GM18909 (cell line): ENCODE results near the gene GRM4.
"Not testable (repeated sequence)": the region's sequence is repeated elsewhere in the genome, so short reads cannot be mapped to it uniquely, and the experiment has no call there.

Experiments used
- ATAC-seq: cut with Tn5 transposase; IDR thresholded peaks from one replicate; pipeline ENCODE4 v1.9.1; 2021; ENCODE audit warnings: mild to moderate bottlenecking; ENCODE audit not compliant: unreplicated experiment, poor library complexity

Gene GRM4

DNA sequence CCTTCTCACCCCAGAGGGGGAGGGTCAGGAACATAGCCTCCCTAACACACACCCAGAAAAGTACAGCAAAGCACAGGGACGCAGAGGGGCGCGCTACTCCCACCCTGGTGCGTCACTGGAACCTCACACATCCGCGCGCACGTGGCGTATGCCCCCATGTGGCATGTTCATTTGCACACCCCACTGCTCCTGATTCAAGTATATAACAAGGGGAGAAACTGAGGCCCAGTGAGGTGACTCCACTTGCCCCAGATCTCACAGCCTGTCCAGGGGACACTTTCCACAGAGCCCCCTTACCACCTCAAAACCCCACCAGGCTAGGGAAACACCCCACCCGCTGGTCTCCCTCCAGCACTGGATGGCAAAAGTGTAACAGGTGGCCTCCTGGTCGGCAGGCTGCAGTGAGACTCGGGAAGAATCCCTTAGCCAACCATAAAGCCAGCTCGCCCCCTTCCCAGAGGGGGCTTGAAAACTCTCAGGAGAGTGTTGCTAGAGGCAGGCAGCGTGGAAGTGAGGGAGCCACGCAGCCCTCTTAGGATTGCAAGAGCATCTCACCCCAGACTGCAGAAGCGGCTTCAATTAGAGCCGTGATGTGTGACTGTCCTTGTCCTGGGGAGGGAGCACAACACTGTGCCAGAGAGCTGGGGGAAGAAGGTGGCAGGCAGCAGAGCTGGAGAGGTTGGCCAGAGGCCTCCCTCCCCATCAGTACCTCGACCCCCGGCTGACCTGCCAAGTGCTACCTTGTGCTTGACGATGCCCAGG, at the start of gene GRM4:
Gene GRM4 (minus strand): TSS at position 67 of the 762 bp plus-strand sequence. CDS start 12,591 bp downstream, outside the sequence.
- ATAC-seq, result no peak

GRCh38 chr6:34194772-34195171, 48.9 kb upstream of the GRM4 start:
- ATAC-seq, result no peak

DNA sequence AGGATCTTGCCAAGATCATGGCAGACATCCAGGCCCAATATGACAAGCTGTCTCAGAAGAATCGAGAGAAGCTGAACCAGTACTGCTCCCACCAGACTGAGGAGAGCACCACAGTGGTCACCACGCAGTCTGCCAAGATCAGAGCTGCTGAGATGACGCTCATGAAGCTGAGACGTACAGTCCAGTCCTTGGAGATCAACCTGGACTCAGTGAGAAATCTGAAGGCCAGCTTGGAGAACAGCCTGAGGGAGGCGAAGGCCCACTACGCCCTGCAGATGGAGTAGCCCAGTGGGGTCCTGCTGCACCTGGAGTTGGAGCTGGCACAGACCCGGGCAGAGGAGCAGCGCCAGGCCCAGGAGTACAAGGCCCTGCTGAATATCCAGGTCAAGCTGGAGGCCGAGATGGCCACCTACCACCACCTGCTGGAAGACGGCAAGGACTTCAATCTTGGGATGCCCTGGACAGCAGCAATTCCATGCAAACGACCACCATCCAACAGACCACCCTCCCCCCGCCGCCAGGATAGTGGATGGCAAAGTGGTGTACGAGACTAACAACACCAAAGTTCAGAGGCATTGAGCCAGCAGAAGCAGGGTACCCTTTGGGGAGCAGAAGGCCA, 44.7 kb upstream of the GRM4 start:
- ATAC-seq, result no peak

DNA sequence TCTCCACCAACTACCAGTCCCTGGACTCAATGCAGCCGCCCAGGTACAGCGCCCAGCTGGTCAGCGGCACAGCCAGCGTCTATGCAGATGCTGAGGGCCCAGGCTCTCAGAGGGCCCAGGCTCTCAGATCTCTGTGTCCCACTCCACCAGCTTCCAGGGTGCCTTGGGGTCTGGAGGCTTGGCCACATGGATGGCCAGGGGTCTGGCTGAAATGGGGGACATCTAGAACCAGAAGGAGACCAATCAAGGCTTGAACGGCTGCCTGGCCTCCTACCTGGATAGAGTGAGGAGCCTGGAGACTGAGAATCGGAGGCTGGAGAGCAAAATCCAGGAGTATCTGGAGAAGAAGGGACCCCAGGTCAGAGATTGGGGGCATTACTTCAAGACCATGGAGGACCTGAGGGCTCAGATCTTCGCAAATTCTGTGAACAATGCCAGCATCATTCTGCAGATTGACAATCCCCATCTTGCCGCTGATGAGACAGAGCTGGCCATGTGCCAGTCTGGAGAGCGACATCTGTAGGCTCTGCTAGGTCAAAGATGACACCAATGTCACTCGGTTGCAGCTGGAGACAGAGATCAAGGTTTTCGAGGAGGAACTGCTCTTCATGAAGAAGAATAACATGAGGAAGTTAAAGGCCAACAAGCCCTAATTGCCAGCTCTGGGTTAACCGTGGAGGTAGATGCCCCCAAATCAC, 44.1 kb upstream of the GRM4 start:
- no peak for ATAC-seq

DNA sequence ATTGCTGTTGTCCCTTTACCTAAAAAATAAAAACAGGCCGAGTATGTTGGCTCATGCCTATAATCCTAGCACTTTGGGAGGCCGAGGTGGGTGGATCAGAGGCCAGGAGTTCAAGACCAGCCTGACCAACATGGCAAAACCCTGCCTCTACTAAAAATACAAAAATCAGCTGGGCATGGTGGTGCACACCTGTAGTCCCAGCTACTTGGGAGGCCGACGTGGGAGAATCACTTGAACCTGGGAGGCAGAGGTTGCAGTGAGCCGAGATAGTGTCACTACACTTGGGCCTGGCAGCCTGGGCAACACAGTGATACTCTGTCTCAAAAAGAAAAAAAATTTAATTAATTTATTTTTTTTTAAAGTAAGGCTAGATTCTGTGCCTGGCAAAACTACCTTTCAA, 38.8 kb upstream of the GRM4 start:
- not testable (repeated sequence) for ATAC-seq

DNA sequence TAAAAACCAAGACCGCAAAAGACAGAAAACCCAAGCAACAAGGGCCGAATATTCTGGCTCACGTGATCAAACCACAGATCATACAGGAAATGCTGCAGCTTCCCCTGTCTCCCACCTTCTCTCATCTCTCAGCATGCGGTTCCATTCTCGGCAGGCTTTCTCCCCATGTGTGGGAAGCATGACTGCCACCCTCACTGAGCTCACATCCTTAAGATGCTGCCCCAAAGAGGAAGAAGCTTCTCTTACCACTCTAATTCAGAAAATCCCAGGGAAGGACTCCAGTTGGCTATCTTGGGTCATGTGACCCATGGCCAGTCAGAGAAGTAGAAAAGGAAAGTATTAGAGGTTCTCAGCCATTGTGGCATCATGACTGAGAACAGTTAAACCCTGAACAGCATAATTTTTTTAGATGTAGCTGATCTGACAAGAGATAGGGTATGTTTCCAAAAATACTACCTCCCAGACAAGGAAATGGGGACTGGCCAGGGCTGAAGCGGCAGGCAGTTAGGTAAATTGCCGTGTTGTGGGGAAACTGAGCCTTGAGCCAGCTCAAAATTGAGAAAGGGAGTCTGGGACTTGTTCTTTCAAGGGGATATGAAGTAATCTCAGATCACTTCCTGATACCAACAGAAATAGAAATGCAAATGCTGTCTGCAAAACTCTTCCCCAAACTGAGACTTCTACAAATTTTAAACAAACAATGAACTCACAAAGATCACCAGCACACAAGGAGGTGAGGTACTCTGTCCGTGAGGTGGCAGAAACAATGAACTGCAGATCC, 37.1 kb upstream of the GRM4 start:
- ATAC-seq, result no peak

- ATAC-seq, result no peak
Measured at GRCh38 chr6:34181908-34182307, 36.0 kb upstream of the GRM4 start.

- ATAC-seq, result no peak
Measured at GRCh38 chr6:34179106-34179720, 33.3 kb upstream of the GRM4 start.

DNA sequence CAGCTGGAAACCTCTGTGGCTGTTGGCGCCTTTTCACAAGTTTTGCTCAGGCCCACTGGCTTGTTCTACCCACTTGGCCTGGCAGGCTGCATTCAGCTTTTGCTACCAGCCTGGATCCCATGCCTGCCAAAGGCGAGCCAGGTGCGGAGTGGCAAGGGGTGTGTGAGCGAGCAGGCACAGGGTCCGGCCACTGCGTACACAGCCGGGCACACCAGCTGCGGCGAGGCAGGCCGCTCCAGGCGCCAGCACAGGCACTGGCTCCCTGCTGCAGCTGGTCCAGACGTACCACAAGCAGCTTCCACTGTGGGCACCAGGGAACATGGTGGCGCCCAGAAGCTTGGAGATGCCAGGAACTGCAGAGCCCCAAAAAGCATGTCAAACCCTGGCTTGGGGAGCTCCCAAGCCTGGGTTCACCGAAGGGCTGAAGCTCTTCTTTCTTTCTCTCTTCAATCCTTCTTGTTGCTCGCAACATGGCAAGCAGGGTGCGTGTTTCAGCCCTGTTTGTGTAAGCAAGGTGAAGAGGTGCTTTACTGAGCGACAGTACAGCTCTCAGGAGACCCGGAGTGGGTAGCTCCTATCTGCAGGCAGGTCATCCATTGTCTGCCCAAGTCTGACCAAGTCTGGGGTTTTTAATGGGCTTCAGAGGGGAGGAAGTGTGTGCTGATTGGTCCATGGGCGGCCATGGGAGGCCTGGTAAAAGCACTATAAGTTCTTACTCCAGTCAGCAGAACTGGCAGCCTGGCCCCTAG, 32.6 kb upstream of the GRM4 start:
- ATAC-seq, result no peak

GRCh38 chr6:34177181-34177591, 31.3 kb upstream of the GRM4 start:
- no peak for ATAC-seq

- ATAC-seq, result no peak
Measured at GRCh38 chr6:34176261-34177031, 30.6 kb upstream of the GRM4 start.

DNA sequence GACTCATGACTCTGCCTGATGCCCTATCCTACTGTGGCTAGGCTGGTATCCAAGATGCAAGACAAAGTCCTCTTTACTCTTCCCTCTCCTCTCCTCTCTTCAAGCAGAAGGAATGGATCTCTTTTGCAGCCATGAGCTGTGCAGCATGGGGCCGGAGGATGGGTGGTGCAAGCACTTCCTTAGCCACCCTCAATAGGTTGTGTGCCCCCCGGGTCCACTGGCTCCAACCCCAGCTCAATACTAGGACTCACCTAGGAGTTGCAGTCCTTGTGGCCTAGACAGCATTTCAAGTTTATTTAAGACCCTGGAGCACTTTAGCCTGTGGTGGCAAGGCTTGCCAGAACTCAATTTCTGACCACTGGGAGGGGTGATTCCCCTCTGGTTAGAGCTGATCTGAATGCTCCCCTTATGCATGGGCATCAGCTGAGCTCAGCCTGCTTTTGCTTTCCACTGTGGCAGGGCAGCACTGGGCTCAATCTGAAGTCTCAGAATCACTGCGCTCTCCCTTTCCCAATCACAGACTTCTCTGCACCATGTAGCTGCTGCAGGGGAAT, 29.0 kb upstream of the GRM4 start:
- no peak for ATAC-seq

- no peak for ATAC-seq
Measured at GRCh38 chr6:34172961-34173775, 27.3 kb upstream of the GRM4 start.

DNA sequence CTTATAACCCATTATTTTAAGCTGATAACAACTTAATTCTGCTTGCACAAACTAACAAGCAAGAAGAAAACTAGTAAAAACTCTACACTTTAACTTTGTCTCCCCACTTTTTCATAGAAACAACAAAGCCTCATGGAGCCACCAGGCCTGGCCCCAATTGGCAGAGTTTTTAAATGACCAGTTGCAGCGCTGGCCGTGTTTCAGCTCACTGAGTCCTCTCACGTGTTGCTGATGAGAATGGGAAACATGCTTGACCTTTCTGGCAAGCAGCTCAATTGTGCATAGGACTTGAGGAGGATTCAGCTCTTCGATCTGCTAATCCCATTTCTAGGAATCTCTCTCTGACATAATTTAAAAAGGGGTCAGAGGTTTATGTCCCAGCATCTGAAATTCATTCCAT, 24.5 kb upstream of the GRM4 start:
- no peak for ATAC-seq

- ATAC-seq, result no peak
Measured at GRCh38 chr6:34169897-34170296, 24.0 kb upstream of the GRM4 start.

- no peak for ATAC-seq
Measured at GRCh38 chr6:34161857-34162515, 16.1 kb upstream of the GRM4 start.

- no peak for ATAC-seq
Measured at GRCh38 chr6:34159844-34160243, 14.0 kb upstream of the GRM4 start.
